Hematopoietic multipotent progenitor cell treated with erythropoietin and hydrocortisone succinate and interleukin-3 and kit ligand, for 4 days (in vitro differentiated cells): ENCODE measurements around the gene KCNT1.

Experiments used
- DNase-seq: peaks from one replicate; pipeline ENCODE4 v3.0.0-alpha.2; 2015

KCNT1 gene

GRCh38 chr9:135804581-135805421 is 102.8 kb downstream of the KCNT1 start:
- peak; percentile 50 for DNase-seq

- DNase-seq, result peak; percentile 22
Measured at GRCh38 chr9:135805422-135806022, 103.5 kb downstream of the KCNT1 start.

GRCh38 chr9:135809166-135809565 is 107.2 kb downstream of the KCNT1 start:
- DNase-seq, result no peak

- DNase-seq, result no peak
Measured at GRCh38 chr9:135810806-135811575, 109.0 kb downstream of the KCNT1 start.

GRCh38 chr9:135811801-135812200 is 109.8 kb downstream of the KCNT1 start:
- no peak for DNase-seq

GRCh38 chr9:135812961-135813360 is 111.0 kb downstream of the KCNT1 start:
- DNase-seq, result no peak

- no peak for DNase-seq
Measured at GRCh38 chr9:135813671-135814290, 111.8 kb downstream of the KCNT1 start.

DNA sequence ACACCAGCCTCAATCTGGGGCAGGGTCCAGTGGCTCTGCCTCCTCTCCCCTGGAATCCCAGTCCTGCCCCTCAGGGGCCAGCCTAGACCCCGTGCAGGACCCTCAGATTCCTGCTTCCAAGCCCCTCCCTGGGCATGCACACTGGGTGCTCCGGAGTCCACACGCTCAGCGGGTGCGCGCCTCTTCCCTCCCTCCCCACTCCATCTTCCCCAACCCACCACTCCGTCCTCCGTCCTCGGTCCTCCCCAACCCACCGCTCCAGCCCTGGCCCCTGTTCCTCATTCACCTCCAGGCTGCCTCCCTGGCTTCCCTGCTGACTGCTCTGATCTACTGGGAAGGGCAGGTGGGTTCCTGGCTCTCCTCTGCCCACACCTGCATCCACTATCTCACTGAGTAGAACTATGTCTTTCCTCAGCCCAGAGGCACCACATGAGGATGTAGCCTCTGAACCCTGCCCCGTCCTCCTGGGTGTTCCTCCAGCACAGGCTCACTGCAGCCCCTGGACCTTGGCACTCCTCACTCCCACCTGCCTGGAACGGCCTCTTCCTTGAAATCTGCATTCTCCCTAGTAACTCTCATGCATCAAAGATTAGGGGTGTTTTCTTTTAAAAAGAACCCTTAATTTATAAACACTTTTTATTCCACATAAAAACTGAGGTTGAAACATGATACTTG is 112.6 kb downstream of the KCNT1 start:
- DNase-seq, result no peak

- no peak for DNase-seq
Measured at GRCh38 chr9:135815413-135815812, 113.4 kb downstream of the KCNT1 start.

DNA sequence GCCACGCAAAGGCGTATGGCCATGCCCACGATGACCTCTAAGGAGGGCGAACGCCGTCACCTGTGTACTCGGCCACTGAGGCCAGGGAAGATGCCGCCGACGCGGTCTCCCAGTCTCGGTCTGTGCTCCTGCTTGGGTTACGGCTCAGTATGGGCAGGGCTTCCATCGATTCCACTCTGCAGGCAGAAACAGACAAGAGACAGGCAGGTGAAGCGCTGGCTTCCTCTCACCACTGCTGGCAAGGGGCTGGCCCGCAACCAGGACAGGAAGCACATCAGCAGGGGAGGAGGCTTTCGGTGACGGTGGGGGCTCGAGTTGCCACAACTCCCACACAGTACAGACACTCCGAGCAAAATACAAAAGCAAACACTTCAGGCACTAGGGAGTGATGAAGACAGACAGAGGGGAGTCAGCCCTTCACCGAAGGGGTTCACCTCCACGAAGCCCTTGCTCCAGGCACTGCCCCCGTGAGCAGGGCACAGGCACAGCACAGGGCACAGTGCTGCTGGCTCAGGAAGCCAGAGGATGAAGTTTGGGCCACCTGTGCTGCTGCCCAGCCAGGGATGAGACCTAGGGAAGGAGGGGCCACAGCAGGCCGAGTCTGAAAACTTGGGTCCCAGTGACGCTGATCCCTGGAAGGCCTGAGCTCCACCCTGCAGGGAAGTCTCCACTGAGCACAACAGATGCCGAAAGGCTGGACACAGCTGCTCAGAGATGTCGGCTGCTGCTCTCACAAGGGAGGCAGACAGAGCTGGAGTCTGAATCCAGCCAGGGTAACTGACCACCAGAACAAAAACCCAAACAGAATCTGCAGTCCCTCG is 114.1 kb downstream of the KCNT1 start:
- DNase-seq, result no peak

DNA sequence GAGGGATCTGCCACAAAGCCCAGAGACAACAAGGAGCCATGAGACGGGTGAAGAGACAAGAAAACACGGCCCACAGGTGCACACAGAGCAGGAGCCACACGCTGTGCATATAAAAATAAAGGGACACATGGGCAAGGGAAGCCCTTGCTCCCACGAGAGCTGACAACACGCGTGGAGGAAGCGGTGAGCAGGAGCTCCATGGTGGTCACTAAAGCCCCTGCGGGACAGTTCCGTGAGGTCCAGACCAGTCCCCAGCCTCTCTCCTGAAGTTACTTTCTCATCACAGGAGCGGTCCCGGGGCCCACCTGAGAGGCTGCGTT is 114.6 kb downstream of the KCNT1 start:
- DNase-seq, result no peak

DNA sequence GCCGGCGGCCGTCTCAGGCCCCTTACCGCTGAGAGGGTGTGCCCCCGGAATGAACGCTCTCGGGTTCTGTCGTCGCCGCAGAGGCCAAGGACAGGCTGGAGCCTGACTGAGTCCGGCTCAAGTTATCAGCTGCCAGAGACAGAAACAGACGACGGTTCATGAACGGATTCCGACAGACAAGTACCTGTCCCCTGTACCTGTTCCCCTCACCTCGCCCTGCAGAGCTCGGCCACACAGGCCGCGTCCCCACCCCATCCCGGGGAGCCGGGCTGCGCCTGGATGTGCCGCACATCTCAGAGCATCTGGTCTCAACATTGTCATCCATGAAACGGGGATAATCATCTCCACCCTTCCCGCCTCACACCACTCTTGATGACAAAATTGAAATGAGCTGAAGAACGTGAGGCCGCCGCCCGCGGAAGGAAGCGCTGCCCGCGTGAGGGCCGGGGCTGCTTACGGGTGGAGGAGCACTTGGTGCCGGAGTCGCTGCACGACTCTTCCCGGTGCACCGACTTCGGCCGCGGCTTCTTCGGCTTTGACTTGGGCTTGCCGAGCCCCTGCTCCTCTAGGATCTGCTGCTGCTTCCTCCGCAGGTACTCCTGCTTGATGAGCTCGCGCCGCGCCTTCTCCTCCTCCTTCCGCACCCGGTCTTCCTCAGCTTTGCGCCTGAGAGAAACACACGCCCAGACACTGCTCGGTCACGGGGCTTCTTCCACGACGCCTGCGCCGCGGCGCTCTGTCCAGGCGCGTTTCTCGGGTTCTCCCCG is 116.1 kb downstream of the KCNT1 start:
- DNase-seq, result no peak

GRCh38 chr9:135818718-135819475 is 116.9 kb downstream of the KCNT1 start:
- no peak for DNase-seq

GRCh38 chr9:135819905-135820304 is 117.9 kb downstream of the KCNT1 start:
- DNase-seq, result no peak

- no peak for DNase-seq
Measured at GRCh38 chr9:135820661-135821060, 118.7 kb downstream of the KCNT1 start.

GRCh38 chr9:135821116-135821515 is 119.1 kb downstream of the KCNT1 start:
- DNase-seq, result no peak

DNA sequence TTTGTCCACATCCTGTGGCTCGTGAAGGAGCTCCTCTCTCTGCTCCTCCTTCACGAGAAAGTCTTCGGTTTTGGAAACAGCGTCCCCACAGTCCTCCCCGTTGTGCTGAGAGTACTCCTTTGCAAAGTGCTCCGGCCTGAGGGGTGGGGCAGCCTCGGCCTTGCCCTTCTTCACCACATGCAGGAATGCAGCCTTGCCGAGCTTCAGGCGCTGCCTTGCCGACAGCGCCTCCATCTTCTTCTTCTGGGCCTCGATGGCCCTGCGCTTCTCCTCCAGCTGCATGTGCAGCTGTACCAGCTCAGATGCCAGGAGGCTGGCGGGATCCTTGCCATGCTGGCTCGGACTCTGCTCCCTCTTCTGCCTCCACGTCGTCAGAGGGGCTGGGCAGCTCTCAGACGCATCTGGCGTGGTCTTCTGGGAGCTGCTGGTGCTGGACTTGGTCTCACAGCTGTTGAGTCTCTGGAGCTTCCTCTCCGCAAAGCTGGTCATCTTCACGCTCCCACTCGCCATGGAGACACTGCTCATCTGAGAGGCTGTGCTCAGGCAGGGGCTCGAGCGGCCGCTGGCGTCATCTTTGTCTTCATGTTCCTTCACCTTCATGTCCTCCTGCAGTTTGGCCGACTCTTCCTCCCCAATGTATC is 119.9 kb downstream of the KCNT1 start:
- DNase-seq, result no peak

DNA sequence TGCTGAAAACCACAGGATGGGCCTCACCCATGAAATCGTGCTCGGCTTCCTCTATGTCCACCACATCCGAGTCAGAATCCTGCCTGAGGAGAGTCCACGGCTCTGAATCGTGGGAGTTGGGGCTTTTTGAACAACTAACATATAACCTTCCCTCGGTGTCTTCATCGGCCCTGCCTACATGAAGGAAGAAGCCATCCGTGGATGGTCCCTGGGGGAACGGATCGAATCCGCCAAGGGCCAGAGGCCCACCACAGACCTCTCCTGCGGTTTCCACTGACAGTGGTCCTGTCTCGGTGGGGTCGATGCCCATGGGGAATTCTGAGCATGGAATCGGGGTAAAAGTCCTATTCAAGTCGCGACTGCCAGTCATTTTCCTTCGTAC is 120.4 kb downstream of the KCNT1 start:
- DNase-seq, result no peak

DNA sequence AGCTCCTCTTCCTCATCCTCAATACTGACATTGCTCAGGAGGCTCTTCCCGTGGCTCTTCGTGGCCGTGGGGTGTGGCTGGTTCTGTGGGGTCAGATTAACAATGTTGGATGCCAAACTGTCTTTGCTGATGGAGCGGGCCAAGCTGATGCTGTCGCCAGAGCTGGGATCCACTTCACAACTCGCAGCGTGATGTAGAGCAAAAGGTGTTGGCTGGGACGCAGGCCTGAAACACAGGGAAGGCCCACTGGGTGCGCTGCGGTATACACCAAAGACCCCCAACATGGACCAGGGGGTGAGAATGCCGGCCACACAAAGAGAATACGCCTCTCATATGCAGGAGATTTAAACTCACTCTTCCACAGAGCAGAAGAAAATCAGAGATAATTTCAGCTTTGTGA is 121.1 kb downstream of the KCNT1 start:
- no peak for DNase-seq
